KMS-11 (cell line): ENCODE measurements around the gene AK5.

ENCODE experiments used
- H2AFZ ChIP-seq: fragments of 200-600 bp; sonication (generic); 2 replicates; pipeline ENCODE4 v1.6.1; 2016; ENCODE audit warnings: antibody characterized with exemption, mixed run types, low read depth
- H3K27ac ChIP-seq: fragments of 200-600 bp; sonication (generic); 2 replicates; pipeline ENCODE4 v1.6.1; 2016; ENCODE audit warnings: mild to moderate bottlenecking, mixed run types
- H3K27me3 ChIP-seq: fragments of 200-600 bp; sonication (generic); 2 replicates; pipeline ENCODE4 v1.6.1; 2017; ENCODE audit warnings: mild to moderate bottlenecking, low read depth, mixed run types, moderate library complexity; ENCODE audit not compliant: insufficient read depth
- H3K36me3 ChIP-seq: fragments of 200-600 bp; sonication (generic); 2 replicates; pipeline ENCODE4 v1.6.1; 2017; ENCODE audit warnings: mild to moderate bottlenecking, mixed run types; ENCODE audit not compliant: insufficient read depth
- H3K4me1 ChIP-seq: fragments of 200-600 bp; sonication (generic); 2 replicates; pipeline ENCODE4 v1.6.1; 2016; ENCODE audit warnings: mild to moderate bottlenecking, low read depth, mixed run types; ENCODE audit not compliant: poor library complexity, severe bottlenecking
- H3K4me2 ChIP-seq: fragments of 200-600 bp; sonication (generic); 2 replicates; pipeline ENCODE4 v1.7.0; 2016; ENCODE audit warnings: mild to moderate bottlenecking, mixed run types
- H3K4me3 ChIP-seq: fragments of 200-600 bp; sonication (generic); IDR thresholded peaks from 2 replicates; pipeline ENCODE4 v1.6.1; 2017; ENCODE audit warnings: low read depth, low read length, mixed read lengths; ENCODE audit not compliant: insufficient read depth
- H3K79me2 ChIP-seq: fragments of 200-600 bp; sonication (generic); 2 replicates; pipeline ENCODE4 v1.6.1; 2016; ENCODE audit warnings: low read depth, mixed run types; ENCODE audit not compliant: insufficient read depth
- H3K9ac ChIP-seq: fragments of 200-600 bp; sonication (generic); 2 replicates; pipeline ENCODE4 v1.6.1; 2016; ENCODE audit warnings: mild to moderate bottlenecking, mixed run types
- H4K20me1 ChIP-seq: fragments of 200-600 bp; sonication (generic); 2 replicates; pipeline ENCODE4 v1.6.1; 2016; ENCODE audit warnings: mild to moderate bottlenecking, mixed run types; ENCODE audit not compliant: insufficient read depth
- CTCF ChIP-seq: fragments of 200-600 bp; sonication (generic); conservative IDR thresholded peaks from 2 replicates; pipeline ENCODE4 v1.6.1; 2017; ENCODE audit warnings: low read depth, mild to moderate bottlenecking, antibody characterized with exemption, low read length, moderate library complexity, mixed read lengths

Gene AK5

DNA sequence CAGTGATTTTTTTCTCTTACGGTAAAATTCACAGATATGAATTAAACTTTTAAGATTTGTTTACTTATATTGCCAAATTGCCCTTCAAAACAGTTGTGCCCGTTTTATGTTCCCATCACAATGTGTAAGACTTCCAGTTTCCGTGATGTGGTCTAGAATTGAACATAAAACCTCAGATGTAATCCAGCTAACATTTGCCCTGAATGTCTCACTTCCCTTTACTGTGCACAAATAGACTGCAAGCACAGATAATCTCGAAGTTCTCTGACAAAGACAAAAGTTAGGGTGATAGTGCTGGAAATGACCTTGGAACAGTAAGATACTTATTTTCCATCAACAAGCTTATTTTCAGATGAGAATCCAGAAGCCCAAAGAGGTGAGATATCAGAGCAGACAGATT, 223.2 kb downstream of the AK5 start:
- TF ChIP-seq CTCF = no peak
- no peak overlapping the region for H3K27ac ChIP-seq
- no peak overlapping the region for H3K9ac ChIP-seq
- H3K27me3 ChIP-seq = no peaks in the 10 kb centered on the region
- H3K79me2 ChIP-seq = no peaks in the 10 kb centered on the region
- no peaks in the 10 kb centered on the region for H4K20me1 ChIP-seq
- H3K4me1 ChIP-seq = no peaks in the 10 kb centered on the region
- no peak overlapping the region for H3K4me3 ChIP-seq
- no peak overlapping the region for H3K4me2 ChIP-seq
- no peaks in the 10 kb centered on the region for H3K36me3 ChIP-seq
- no peak overlapping the region for H2AFZ ChIP-seq

GRCh38 chr1:77506771-77507170, 225.0 kb downstream of the AK5 start:
- Histone ChIP-seq H3K4me3 (no peak overlapping the region), H3K27me3 (no peaks in the 10 kb centered on the region), H2AFZ (no peak overlapping the region), H3K4me2 (no peak overlapping the region), H4K20me1 (no peaks in the 10 kb centered on the region), H3K36me3 (no peaks in the 10 kb centered on the region), H3K27ac (no peak overlapping the region), H3K79me2 (no peaks in the 10 kb centered on the region), H3K4me1 (no peaks in the 10 kb centered on the region), H3K9ac (no peak overlapping the region)
- no peak for TF ChIP-seq CTCF

DNA sequence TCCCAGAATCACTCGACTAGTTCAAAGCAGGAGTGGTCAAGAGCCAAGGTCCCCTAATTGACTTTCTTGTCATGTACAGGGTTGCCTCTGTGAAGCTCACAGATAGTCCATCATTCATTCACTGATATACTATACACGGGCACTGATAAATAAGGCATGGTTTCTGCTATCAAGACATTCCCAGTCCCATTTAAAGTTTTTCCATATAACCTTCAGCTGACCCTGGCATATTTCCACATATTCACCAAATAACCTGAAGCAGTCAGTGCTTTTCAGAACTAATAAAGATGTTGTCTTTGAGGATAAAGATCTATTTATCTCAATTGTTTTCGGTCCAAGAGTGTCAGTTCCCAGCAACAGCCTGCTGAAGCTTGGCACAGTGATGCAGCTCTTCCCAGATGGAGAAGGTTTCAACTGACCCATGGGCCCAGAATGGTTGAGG, 227.3 kb downstream of the AK5 start:
- no peaks in the 10 kb centered on the region for H3K4me1 ChIP-seq
- no peak overlapping the region for H2AFZ ChIP-seq
- H3K36me3 ChIP-seq = no peaks in the 10 kb centered on the region
- H3K4me3 ChIP-seq = no peak overlapping the region
- no peaks in the 10 kb centered on the region for H3K27me3 ChIP-seq
- TF ChIP-seq CTCF = no peak
- H3K9ac ChIP-seq = no peak overlapping the region
- no peaks in the 10 kb centered on the region for H4K20me1 ChIP-seq
- no peaks in the 10 kb centered on the region for H3K79me2 ChIP-seq
- no peak overlapping the region for H3K27ac ChIP-seq
- no peak overlapping the region for H3K4me2 ChIP-seq

DNA sequence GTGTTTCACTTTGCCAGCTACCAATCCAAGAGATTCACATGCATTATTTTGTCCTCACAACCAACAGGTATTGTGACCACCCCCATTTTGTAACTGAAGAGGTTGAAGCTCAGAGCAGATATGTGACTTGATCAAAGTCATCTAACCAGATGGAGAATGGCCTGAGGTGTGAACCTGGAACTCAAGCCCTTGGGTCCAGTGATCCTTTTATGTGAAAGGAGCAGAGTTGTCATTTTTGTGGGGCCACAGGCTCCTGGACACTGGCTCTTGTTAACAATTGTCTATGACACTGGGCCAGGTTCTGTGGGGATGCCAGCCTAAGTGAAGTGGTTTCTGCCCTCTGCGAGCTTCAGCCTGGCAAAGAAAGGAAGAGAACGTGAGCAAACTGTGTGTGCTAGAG, 228.1 kb downstream of the AK5 start:
- TF ChIP-seq CTCF = no peak
- H3K79me2 ChIP-seq = no peaks in the 10 kb centered on the region
- no peaks in the 10 kb centered on the region for H3K36me3 ChIP-seq
- H3K4me3 ChIP-seq = no peak overlapping the region
- H3K9ac ChIP-seq = no peak overlapping the region
- H3K27me3 ChIP-seq = no peaks in the 10 kb centered on the region
- no peak overlapping the region for H3K27ac ChIP-seq
- no peaks in the 10 kb centered on the region for H3K4me1 ChIP-seq
- no peak overlapping the region for H3K4me2 ChIP-seq
- no peak overlapping the region for H2AFZ ChIP-seq
- H4K20me1 ChIP-seq = no peaks in the 10 kb centered on the region
